BLaER1 (cell line): ENCODE data around the gene PPRC1.

Experiments used
- H3K27ac ChIP-seq: shearing (Covaris generic); formaldehyde crosslinking; 2 replicates; pipeline ENCODE4 v1.8.1; 2022
- H3K27me3 ChIP-seq: shearing (Covaris generic); formaldehyde crosslinking; 2 replicates; pipeline ENCODE4 v1.8.1; 2022
- H3K36me3 ChIP-seq: shearing (Covaris generic); formaldehyde crosslinking; 2 replicates; pipeline ENCODE4 v1.8.1; 2022
- H3K4me1 ChIP-seq: shearing (Covaris generic); formaldehyde crosslinking; 2 replicates; pipeline ENCODE4 v1.8.1; 2022
- H3K4me2 ChIP-seq: shearing (Covaris generic); formaldehyde crosslinking; 2 replicates; pipeline ENCODE4 v1.8.1; 2022
- H3K4me3 ChIP-seq: shearing (Covaris generic); formaldehyde crosslinking; 2 replicates; pipeline ENCODE4 v1.8.1; 2022
- H3K9ac ChIP-seq: shearing (Covaris generic); formaldehyde crosslinking; 2 replicates; pipeline ENCODE4 v1.8.1; 2022
- H3K9me3 ChIP-seq: shearing (Covaris generic); formaldehyde crosslinking; 2 replicates; pipeline ENCODE4 v1.8.1; 2022
- H4K20me1 ChIP-seq: shearing (Covaris generic); formaldehyde crosslinking; 2 replicates; pipeline ENCODE4 v1.8.1; 2022
- Cebpa-rat ChIP-seq: shearing (Covaris generic); IDR thresholded peaks from 2 replicates; pipeline ENCODE4 v1.8.1; 2022

Gene PPRC1, protein sequence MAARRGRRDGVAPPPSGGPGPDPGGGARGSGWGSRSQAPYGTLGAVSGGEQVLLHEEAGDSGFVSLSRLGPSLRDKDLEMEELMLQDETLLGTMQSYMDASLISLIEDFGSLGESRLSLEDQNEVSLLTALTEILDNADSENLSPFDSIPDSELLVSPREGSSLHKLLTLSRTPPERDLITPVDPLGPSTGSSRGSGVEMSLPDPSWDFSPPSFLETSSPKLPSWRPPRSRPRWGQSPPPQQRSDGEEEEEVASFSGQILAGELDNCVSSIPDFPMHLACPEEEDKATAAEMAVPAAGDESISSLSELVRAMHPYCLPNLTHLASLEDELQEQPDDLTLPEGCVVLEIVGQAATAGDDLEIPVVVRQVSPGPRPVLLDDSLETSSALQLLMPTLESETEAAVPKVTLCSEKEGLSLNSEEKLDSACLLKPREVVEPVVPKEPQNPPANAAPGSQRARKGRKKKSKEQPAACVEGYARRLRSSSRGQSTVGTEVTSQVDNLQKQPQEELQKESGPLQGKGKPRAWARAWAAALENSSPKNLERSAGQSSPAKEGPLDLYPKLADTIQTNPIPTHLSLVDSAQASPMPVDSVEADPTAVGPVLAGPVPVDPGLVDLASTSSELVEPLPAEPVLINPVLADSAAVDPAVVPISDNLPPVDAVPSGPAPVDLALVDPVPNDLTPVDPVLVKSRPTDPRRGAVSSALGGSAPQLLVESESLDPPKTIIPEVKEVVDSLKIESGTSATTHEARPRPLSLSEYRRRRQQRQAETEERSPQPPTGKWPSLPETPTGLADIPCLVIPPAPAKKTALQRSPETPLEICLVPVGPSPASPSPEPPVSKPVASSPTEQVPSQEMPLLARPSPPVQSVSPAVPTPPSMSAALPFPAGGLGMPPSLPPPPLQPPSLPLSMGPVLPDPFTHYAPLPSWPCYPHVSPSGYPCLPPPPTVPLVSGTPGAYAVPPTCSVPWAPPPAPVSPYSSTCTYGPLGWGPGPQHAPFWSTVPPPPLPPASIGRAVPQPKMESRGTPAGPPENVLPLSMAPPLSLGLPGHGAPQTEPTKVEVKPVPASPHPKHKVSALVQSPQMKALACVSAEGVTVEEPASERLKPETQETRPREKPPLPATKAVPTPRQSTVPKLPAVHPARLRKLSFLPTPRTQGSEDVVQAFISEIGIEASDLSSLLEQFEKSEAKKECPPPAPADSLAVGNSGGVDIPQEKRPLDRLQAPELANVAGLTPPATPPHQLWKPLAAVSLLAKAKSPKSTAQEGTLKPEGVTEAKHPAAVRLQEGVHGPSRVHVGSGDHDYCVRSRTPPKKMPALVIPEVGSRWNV (N-terminal part only)

DNA sequence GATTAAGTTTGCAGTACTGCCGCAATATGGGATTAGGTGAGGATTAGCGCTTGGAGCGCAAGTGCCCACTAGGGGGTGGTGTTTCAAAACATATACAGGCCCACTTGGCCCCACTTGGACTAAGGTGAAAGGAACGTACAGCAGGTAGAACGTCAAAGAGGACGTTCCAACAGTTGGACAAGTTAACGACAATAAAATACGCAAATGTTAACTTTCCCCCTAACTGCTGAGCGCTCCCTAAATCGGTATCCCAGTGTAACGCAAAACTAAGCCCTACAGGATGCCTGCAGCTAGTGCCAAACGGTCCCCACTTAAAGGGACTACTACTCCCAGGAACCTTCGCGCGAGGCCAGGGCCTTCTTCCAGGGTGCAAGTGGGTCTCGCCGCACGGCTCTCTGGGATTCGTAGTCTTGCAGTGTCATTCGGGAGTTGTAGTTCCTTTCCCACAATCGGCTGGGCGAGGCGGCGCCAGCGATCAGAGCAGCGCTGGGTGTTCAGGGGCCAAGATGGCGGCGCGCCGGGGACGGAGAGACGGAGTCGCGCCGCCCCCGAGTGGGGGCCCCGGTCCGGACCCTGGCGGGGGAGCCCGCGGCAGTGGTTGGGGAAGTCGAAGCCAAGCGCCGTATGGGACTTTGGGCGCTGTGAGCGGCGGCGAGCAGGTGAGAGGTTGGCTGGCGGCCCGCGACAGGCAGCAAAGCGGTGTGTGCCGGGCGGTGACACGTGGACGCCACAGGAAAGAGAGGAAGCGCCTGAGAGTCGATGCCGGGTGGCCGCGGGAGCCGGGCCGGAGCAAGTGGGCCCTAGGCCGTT lies at the start of gene PPRC1:
Gene PPRC1 (plus strand): TSS at position 478 of the 810 bp plus-strand sequence. CDS start 29 bp downstream, at position 507.
- Histone ChIP-seq H4K20me1 (peaks cover 41% of the 10 kb centered on the region), H3K4me1 (peaks cover 39% of the 10 kb centered on the region), H3K4me3 (peak within 1 kb of the TSS; percentile 97), H3K9ac (peak within 1 kb of the TSS; percentile 96), H3K9me3 (no peaks in the 10 kb centered on the region), H3K27ac (peak within 1 kb of the TSS; percentile 99), H3K4me2 (peak within 1 kb of the TSS; percentile 90), H3K36me3 (peaks cover 19% of the 10 kb centered on the region), H3K27me3 (no peaks in the 10 kb centered on the region)
- TF ChIP-seq Cebpa-rat: no peak

DNA sequence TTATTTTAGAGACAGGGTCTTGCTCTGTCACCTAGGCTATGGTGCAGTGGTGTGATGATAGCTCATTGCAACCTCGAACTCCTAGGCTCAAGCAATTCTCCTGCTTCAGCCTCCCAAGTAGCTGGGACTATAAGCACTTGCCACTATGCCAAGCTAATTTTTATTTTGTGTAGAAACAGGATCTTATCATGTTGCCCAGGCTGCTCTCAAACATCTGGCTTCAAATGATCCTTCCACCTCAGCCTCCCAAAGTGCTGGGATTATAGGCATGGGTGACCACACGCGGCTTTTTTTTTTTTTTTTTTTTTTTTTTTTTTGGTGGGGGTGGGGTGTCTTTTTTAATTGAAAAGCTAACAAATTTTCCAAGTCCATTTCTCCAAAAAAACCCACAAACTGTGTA lies 49.3 kb upstream of the PPRC1 start:
- Histone ChIP-seq H3K4me1 (no peaks in the 10 kb centered on the region), H3K9ac (no peak overlapping the region), H3K4me3 (no peak overlapping the region), H3K36me3 (no peaks in the 10 kb centered on the region), H3K27ac (no peak overlapping the region), H3K4me2 (no peak overlapping the region), H3K9me3 (no peaks in the 10 kb centered on the region), H4K20me1 (no peaks in the 10 kb centered on the region), H3K27me3 (no peaks in the 10 kb centered on the region)
- no peak for TF ChIP-seq Cebpa-rat

DNA sequence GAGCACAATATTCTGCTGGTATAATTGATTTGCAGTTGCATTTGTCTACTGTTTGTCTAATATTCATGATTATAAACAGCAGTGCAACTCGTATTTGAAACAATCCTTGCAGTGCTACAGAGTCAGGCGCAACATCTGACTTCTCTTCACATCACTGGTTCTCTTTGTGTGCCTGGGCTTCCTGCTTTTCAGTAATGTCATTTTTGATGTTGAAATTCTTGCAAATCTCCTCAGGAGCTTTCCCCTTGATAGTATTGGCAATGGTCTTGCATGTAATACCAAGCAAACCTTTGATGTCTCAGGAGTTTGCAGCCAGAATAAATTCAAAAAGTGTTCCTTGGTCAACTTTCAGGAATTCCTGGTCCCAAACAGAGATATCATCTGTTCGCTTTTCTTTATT lies 47.5 kb upstream of the PPRC1 start:
- no peaks in the 10 kb centered on the region for H3K4me1 ChIP-seq
- no peak overlapping the region for H3K4me2 ChIP-seq
- H3K9ac ChIP-seq: no peak overlapping the region
- no peak for TF ChIP-seq Cebpa-rat
- H3K27ac ChIP-seq: no peak overlapping the region
- no peaks in the 10 kb centered on the region for H4K20me1 ChIP-seq
- no peaks in the 10 kb centered on the region for H3K27me3 ChIP-seq
- H3K4me3 ChIP-seq: no peak overlapping the region
- no peaks in the 10 kb centered on the region for H3K9me3 ChIP-seq
- no peaks in the 10 kb centered on the region for H3K36me3 ChIP-seq

DNA sequence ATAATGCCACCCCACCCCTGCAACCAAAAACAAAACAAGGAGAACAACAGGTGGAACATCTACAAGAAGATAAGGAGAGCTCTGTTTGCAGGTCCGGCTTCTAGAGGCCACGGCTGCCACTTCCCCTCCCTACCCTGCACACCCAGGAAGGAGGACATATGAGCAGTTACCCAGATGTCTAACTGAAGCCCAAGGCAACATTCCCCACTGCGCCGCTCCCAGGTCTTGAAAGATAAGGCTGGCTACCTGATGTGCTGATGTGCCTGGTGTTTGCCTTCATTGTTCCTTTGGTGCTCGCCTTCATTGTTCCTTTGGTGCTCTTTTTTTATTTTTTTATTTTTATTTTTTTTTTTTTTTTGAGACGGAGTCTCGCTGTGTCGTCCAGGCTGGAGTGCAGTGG lies 46.6 kb upstream of the PPRC1 start:
- Histone ChIP-seq H4K20me1 (no peaks in the 10 kb centered on the region), H3K36me3 (no peaks in the 10 kb centered on the region), H3K4me1 (no peaks in the 10 kb centered on the region), H3K9ac (no peak overlapping the region), H3K4me2 (no peak overlapping the region), H3K4me3 (no peak overlapping the region), H3K27me3 (no peaks in the 10 kb centered on the region), H3K27ac (no peak overlapping the region), H3K9me3 (no peaks in the 10 kb centered on the region)
- no peak for TF ChIP-seq Cebpa-rat

DNA sequence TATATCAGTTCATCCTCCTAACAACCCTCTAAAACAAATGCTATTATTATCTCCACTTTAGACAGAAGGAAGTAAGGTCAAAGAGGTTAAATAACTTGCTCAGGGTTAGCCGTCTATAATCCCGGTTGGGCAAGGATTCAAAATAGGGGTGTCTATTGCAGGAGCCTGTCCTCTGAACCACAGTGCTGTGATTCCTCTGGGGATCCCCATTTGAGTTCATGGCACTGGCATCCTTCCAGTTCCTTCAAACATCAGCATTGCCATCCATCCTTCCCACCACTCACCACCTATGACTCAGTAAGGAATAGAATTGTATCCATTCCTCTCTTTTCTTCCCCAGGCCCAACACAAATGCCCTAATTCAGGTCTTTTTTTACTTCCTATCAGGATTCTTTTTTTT lies 42.1 kb upstream of the PPRC1 start:
- Histone ChIP-seq H3K27me3 (no peaks in the 10 kb centered on the region), H4K20me1 (no peaks in the 10 kb centered on the region), H3K9me3 (no peaks in the 10 kb centered on the region), H3K27ac (no peak overlapping the region), H3K4me2 (no peak overlapping the region), H3K36me3 (no peaks in the 10 kb centered on the region), H3K9ac (no peak overlapping the region), H3K4me1 (no peaks in the 10 kb centered on the region), H3K4me3 (no peak overlapping the region)
- no peak for TF ChIP-seq Cebpa-rat

DNA sequence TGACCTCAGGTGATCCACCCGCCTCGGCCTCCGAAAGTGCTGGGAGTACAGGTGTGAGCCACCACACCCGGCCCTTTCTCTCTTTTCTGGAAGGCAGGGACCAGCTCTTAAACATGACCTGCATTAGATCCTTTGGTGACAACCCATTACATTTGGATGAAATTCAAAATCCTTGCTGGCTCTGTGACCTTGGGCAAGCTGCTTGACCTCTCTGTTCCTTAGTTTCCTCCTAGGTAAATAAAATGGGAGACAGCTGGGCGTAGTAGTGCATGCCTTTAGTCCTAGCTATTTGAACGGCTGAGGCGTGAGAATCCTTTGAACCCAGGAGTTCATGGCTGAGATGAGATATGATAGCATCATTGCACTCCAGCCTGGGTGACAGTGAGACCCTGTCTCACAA lies 36.4 kb upstream of the PPRC1 start:
- Histone ChIP-seq H3K36me3 (peaks cover 15% of the 10 kb centered on the region), H3K9me3 (no peaks in the 10 kb centered on the region), H4K20me1 (no peaks in the 10 kb centered on the region), H3K4me2 (no peak overlapping the region), H3K4me3 (no peak overlapping the region), H3K9ac (no peak overlapping the region), H3K27ac (no peak overlapping the region), H3K27me3 (no peaks in the 10 kb centered on the region), H3K4me1 (no peaks in the 10 kb centered on the region)
- no peak for TF ChIP-seq Cebpa-rat

DNA sequence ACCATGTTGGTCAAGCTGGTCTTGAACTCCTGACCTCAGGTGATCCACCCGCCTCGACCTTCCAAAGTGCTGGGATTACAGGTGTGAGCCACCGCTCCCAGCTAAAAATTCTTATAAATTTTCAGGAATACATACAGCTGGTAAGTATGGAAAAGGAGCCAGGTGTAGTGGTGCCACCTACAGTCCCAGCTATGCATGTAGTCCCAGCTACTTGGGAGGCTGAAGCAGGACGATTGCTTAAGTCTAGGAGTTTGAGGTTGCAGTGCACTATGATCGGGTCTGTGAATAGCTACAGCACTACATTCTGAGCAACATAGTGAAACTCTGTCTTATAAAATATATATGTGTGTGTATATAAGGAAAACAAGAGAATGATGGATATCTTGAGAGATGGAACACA lies 31.7 kb upstream of the PPRC1 start:
- no peaks in the 10 kb centered on the region for H3K9me3 ChIP-seq
- H3K4me1 ChIP-seq: peaks cover 20% of the 10 kb centered on the region
- no peak for TF ChIP-seq Cebpa-rat
- H3K27me3 ChIP-seq: no peaks in the 10 kb centered on the region
- H4K20me1 ChIP-seq: peaks cover 19% of the 10 kb centered on the region; the same call in 1 of the 2 replicates
- no peak overlapping the region for H3K4me3 ChIP-seq
- no peak overlapping the region for H3K4me2 ChIP-seq
- H3K27ac ChIP-seq: no peak overlapping the region
- no peak overlapping the region for H3K9ac ChIP-seq
- H3K36me3 ChIP-seq: peaks cover 54% of the 10 kb centered on the region

DNA sequence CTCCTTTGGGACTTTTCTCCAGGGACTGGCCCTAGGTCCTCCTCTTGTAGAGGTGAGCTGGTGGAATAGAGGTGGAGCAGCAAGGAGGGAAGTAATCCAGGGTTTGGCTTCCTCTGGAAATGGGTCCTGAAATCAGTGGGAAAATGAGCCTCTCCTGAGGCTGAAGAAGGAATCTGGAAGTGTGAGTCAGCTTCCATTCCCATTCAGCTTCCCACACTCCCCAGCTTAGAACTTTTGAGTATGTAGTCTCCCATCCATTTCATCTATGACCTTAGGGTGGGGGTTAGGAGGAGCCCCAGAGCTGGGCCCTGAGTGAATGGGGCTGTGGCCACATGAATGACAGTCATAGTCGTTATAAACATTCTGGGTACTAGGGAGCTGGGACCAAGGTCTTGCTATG lies 30.4 kb upstream of the PPRC1 start:
- H4K20me1 ChIP-seq: peaks cover 32% of the 10 kb centered on the region
- H3K9me3 ChIP-seq: no peaks in the 10 kb centered on the region
- peaks cover 31% of the 10 kb centered on the region for H3K4me1 ChIP-seq
- H3K27me3 ChIP-seq: no peaks in the 10 kb centered on the region
- H3K9ac ChIP-seq: no peak overlapping the region
- TF ChIP-seq Cebpa-rat: no peak
- no peak overlapping the region for H3K4me3 ChIP-seq
- no peak overlapping the region for H3K4me2 ChIP-seq
- no peak overlapping the region for H3K27ac ChIP-seq
- H3K36me3 ChIP-seq: peaks cover 61% of the 10 kb centered on the region

DNA sequence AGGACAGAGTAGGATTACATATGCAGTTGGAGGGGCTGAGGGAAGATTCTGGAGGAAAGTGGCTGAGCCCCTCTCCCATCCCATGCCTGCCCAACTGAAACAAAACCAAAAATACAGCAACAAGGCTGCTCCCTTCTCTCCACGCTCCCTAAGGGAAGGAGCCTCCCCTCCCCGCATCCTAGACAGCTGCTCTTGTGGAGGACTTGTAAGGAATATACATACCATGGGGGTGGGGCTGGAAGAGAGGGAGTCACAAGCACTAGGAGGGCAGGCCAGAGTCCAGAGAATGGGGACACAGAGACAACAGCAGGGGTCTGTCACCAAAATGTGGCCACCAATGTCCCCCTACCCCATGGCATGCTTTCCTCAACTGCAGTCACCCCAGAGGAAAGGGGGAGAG lies 25.8 kb upstream of the PPRC1 start:
- Histone ChIP-seq H3K27me3 (no peaks in the 10 kb centered on the region), H3K4me2 (0 out of 2 replicates have a peak overlapping the region, but pooled peaks have one; percentile 52), H3K27ac (0 out of 2 replicates have a peak overlapping the region, but pooled peaks have one; percentile 18), H3K36me3 (peaks cover 94% of the 10 kb centered on the region), H3K9me3 (no peaks in the 10 kb centered on the region), H4K20me1 (peaks cover 77% of the 10 kb centered on the region), H3K9ac (no peak overlapping the region), H3K4me3 (no peak overlapping the region), H3K4me1 (peaks cover 58% of the 10 kb centered on the region)
- TF ChIP-seq Cebpa-rat: no peak
